ENCODE measurements around the gene KRTAP4-2. TPM values are rescaled to one million over a fixed set of nuclear protein-coding genes. Genes with fewer than 3 reads are reported as not detected.
"Not testable (repeated sequence)": the region's sequence is repeated elsewhere in the genome, so short reads cannot be mapped to it uniquely, and the experiment has no call there.

The KRTAP4-2 gene
- total RNA-seq, 1 experiment from 2014 or later = not detected

GRCh38 chr17:41144846-41145245 is 33.2 kb downstream of the KRTAP4-2 start:
- intact Hi-C loops (cut with micrococcal nuclease; ENCODE audit: unreplicated experiment) = no loop called here
- no TSS peak for BruUV-seq (replicated peaks)
- no peak for DNase-seq
- no peak overlapping the region for H3K27ac Mint-ChIP-seq (ENCODE audit: unreplicated experiment)
- H3K36me3 Mint-ChIP-seq (ENCODE audit: insufficient read depth, unreplicated experiment) = peaks cover 8% of the 10 kb centered on the region
- peaks cover 32% of the 10 kb centered on the region for H3K4me1 Mint-ChIP-seq (ENCODE audit: low read depth, unreplicated experiment)
- no peak overlapping the region for H3K4me3 Mint-ChIP-seq (ENCODE audit: low read depth, unreplicated experiment)
- no peaks in the 10 kb centered on the region for H3K27me3 Mint-ChIP-seq (ENCODE audit: unreplicated experiment)
- CTCF ChIA-PET = no interaction called here
- TF ChIP-seq CTCF (IDR thresholded peaks at IDR 0.05; ENCODE audit: unreplicated experiment) = no peak
- H3K9me3 Mint-ChIP-seq (ENCODE audit: low read depth, unreplicated experiment) = peaks cover 13% of the 10 kb centered on the region

- Mint-ChIP-seq H3K36me3 (ENCODE audit: insufficient read depth, unreplicated experiment) (peaks cover 13% of the 10 kb centered on the region), H3K27me3 (ENCODE audit: unreplicated experiment) (no peaks in the 10 kb centered on the region), H3K4me1 (ENCODE audit: low read depth, unreplicated experiment) (peaks cover 32% of the 10 kb centered on the region), H3K27ac (ENCODE audit: unreplicated experiment) (peak overlapping the region; percentile 84), H3K4me3 (ENCODE audit: low read depth, unreplicated experiment) (no peak overlapping the region), H3K9me3 (ENCODE audit: low read depth, unreplicated experiment) (peaks cover 24% of the 10 kb centered on the region)
- no peak for DNase-seq
- intact Hi-C loops (cut with micrococcal nuclease; ENCODE audit: unreplicated experiment) = no loop called here
- CTCF ChIA-PET = interaction anchor here (1.1 to 1.2 kb wide), 2 partner anchors 9 to 407 kb away, joined by 4 to 8 read pairs; no protein-coding TSS in a partner anchor
- BruUV-seq (replicated peaks) = no TSS peak
- no peak for TF ChIP-seq CTCF (IDR thresholded peaks at IDR 0.05; ENCODE audit: unreplicated experiment)
Observed at GRCh38 chr17:41141361-41141760, 36.7 kb downstream of the KRTAP4-2 start.

DNA sequence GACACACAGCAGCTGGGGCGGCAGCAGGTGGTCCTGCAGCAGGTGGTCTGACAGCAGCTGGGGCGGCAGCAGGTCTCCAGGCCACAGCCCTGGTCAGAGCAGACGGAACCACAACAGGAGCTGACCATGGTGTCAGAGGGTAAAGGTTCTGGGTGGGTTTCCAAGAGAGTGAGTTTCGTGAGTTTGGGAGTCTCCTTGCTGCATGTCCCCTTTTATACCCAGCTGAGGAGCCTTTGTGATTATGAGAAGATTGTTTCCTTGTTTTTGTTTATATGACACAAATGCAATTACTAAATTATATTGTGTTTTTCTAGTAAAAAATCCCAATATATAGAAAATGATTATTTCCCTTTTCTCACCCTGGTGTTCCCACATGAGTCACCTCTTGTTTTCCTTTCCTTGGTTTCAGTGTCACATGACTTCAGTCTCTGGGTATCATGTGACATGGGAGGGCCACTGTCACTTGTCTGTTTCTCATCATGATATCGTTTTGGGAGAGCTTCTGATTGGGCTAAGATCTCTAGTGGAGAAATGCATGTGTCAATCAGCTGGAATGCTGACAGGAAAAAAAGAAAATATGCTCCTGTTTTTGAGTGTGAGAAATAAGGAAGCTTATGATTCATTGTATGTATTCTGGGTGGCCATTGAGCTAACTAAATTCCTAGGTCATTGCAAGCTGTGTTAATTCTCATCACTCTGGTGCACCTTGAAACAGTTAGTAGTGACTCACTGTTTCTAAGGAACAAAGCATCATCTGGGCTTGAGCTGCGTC is 37.5 kb downstream of the KRTAP4-2 start, which contains the start of gene KRTAP4-6:
Gene KRTAP4-6 (minus strand): TSS at position 185 of the 772 bp plus-strand sequence. CDS start 57 bp downstream, at position 128.
- peaks cover 25% of the 10 kb centered on the region for H3K9me3 Mint-ChIP-seq (ENCODE audit: low read depth, unreplicated experiment)
- H3K4me3 Mint-ChIP-seq (ENCODE audit: low read depth, unreplicated experiment) = peak within 1 kb of the TSS; percentile 33
- CTCF ChIA-PET = interaction anchor here (0.5 to 1.2 kb wide), 4 partner anchors 8 to 1176 kb away, joined by 3 to 8 read pairs (median 4); no protein-coding TSS in a partner anchor
- no peaks in the 10 kb centered on the region for H3K27me3 Mint-ChIP-seq (ENCODE audit: unreplicated experiment)
- no peak for TF ChIP-seq CTCF (IDR thresholded peaks at IDR 0.05; ENCODE audit: unreplicated experiment)
- intact Hi-C loops (cut with micrococcal nuclease; ENCODE audit: unreplicated experiment) = no loop called here
- peak; percentile 44 for DNase-seq
- no TSS peak for BruUV-seq (replicated peaks)
- peaks cover 32% of the 10 kb centered on the region for H3K4me1 Mint-ChIP-seq (ENCODE audit: low read depth, unreplicated experiment)
- peak within 1 kb of the TSS; percentile 84 for H3K27ac Mint-ChIP-seq (ENCODE audit: unreplicated experiment)
- peaks cover 13% of the 10 kb centered on the region for H3K36me3 Mint-ChIP-seq (ENCODE audit: insufficient read depth, unreplicated experiment)

- Mint-ChIP-seq H3K9me3 (ENCODE audit: low read depth, unreplicated experiment) (peaks cover 25% of the 10 kb centered on the region), H3K27ac (ENCODE audit: unreplicated experiment) (peak overlapping the region; percentile 78), H3K36me3 (ENCODE audit: insufficient read depth, unreplicated experiment) (peaks cover 13% of the 10 kb centered on the region), H3K4me1 (ENCODE audit: low read depth, unreplicated experiment) (peaks cover 32% of the 10 kb centered on the region)
- DNase-seq; BruUV-seq (replicated peaks); intact Hi-C loops (cut with micrococcal nuclease; ENCODE audit: unreplicated experiment); H3K27me3 Mint-ChIP-seq (ENCODE audit: unreplicated experiment); CTCF ChIA-PET; H3K4me3 Mint-ChIP-seq (ENCODE audit: low read depth, unreplicated experiment): not testable (repeated sequence)
Observed at GRCh38 chr17:41139865-41140264, 38.2 kb downstream of the KRTAP4-2 start.

Measured in Calu3 (cell line).